ENCODE data around the gene MEAK7.

- TF ChIP-seq CTCF (IDR thresholded peaks at IDR 0.05 in 4 of 5, conservative IDR thresholded peaks at IDR 0.05 in 1 of 5) (no peak), POLR2A (IDR thresholded peaks at IDR 0.05) (no peak)
These were observed 37.8 kb downstream of the MEAK7 start for GRCh38 chr16:84466692-84467091.

All from gastrocnemius medialis (tissue), 4 donors.